ENCODE measurements around the gene PLEKHA6.

- TF ChIP-seq REST (IDR thresholded peaks at IDR 0.05; ENCODE audit: insufficient replicate concordance, low read depth) (no peak), POLR2AphosphoS5 (IDR thresholded peaks at IDR 0.05; ENCODE audit: low read depth) (no peak), GABPA (IDR thresholded peaks at IDR 0.05; ENCODE audit: low read depth) (no peak)
- TF ChIP-seq, protein P1, sequence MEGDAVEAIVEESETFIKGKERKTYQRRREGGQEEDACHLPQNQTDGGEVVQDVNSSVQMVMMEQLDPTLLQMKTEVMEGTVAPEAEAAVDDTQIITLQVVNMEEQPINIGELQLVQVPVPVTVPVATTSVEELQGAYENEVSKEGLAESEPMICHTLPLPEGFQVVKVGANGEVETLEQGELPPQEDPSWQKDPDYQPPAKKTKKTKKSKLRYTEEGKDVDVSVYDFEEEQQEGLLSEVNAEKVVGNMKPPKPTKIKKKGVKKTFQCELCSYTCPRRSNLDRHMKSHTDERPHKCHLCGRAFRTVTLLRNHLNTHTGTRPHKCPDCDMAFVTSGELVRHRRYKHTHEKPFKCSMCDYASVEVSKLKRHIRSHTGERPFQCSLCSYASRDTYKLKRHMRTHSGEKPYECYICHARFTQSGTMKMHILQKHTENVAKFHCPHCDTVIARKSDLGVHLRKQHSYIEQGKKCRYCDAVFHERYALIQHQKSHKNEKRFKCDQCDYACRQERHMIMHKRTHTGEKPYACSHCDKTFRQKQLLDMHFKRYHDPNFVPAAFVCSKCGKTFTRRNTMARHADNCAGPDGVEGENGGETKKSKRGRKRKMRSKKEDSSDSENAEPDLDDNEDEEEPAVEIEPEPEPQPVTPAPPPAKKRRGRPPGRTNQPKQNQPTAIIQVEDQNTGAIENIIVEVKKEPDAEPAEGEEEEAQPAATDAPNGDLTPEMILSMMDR (IDR thresholded peaks at IDR 0.05; ENCODE audit: insufficient read depth, low read length) = no peak
Observed at GRCh38 chr1:204283711-204284651, 75.7 kb downstream of the PLEKHA6 start.
